BJ (cell line): ENCODE results near the gene UAP1. TPM values are rescaled to one million over a fixed set of nuclear protein-coding genes. Genes with fewer than 3 reads are reported as not detected.

Experiments used
- CTCF ChIA-PET: fragments of 350-600 bp; formaldehyde crosslinking; extraction: SDS; loops from one replicate; lab custom pipeline; 2021; ENCODE audit warnings: antibody characterized with exemption, inconsistent platforms; lab: Yijun Ruan, JAX
- POLR2A ChIA-PET: fragments of 300-600 bp; sonication (Branson Sonifier 250); formaldehyde crosslinking; extraction: SDS; loops from one replicate; lab custom pipeline; 2021; ENCODE audit warnings: antibody characterized with exemption; lab: Charles Lee
- DNase-seq: peaks from one replicate; pipeline ENCODE4 v3.0.0-alpha.2; 2011; ENCODE audit warnings: low read depth
- H3K27me3 ChIP-seq: 2 replicates; pipeline ENCODE4 v1.6.0; 2011; ENCODE audit warnings: low read length; ENCODE audit not compliant: control insufficient read depth, insufficient read depth
- H3K36me3 ChIP-seq: 2 replicates; pipeline ENCODE4 v1.5.1; 2011; ENCODE audit warnings: low read length; ENCODE audit not compliant: control insufficient read depth, insufficient read depth
- H3K4me3 ChIP-seq: 2 replicates; pipeline ENCODE4 v1.5.1; 2011; ENCODE audit warnings: low read depth, mild to moderate bottlenecking, control low read depth, low read length
- CTCF ChIP-seq: IDR thresholded peaks from 2 replicates; pipeline ENCODE4 v1.5.1; 2011; ENCODE audit warnings: low read depth, mild to moderate bottlenecking, control low read depth, inconsistent platforms, low read length, moderate library complexity; ENCODE audit not compliant: insufficient read depth
- polyA plus RNA-seq: library from polyadenylated mRNA; depleted of rRNA; stranded (reverse); fragments of >200 nt; gene quantifications from 2 replicates; pipeline ENCODE4 v1.2.3, GENCODE V29; 2011

The UAP1 gene
- polyA plus RNA-seq, 1 experiment: 33.6 TPM

DNA sequence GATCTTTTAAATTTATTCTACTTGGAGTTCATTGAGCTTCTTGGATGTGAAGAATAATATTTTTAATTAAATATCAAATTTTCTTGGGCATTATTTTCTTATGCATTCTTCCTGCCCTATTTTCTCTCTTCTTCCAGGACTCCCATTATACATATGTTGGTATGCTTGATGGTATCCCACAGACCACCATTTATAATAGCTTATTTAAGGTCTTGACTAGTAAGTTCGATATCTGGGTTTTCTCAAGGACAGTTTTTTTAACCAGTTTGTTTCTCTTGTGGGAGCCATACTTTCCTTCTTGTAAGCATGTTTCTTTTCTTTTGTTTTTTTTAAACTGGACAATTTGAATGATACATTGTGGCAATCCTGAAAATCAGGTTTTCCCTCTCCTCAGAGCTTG, 55.3 kb downstream of the UAP1 start:
- CTCF ChIA-PET: interaction anchor here (0.6 to 2.1 kb wide), 2 partner anchors 183 to 199 kb away, joined by 3 to 6 read pairs; no protein-coding TSS in a partner anchor
- H3K27me3 ChIP-seq: no peaks in the 10 kb centered on the region
- no peaks in the 10 kb centered on the region for H3K36me3 ChIP-seq
- H3K4me3 ChIP-seq: no peak overlapping the region
- no peak for DNase-seq
- no peak for TF ChIP-seq CTCF
- POLR2A ChIA-PET: no interaction called here

DNA sequence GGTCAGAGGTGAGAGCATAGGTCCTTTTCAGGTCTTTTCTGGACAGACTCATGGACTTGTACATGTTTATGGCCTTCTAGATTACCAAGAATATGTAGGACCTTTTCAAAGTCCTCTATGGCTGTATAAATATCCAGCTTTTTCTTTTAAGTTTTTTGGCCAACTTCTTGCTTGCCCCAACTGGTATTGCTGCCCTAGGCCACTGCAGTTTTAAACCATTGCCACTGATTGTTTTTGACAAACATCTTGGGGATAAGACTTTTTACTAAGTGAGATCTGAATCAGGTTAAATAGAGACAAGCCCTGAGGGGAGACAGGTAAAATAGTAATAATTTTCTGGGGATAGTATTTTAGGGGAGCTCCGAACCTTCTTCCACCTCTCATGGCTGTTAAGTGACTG, 56.0 kb downstream of the UAP1 start:
- CTCF ChIA-PET: interaction anchor here (2.1 kb wide), 1 partner anchor 183 kb away, joined by 6 read pairs; no protein-coding TSS in a partner anchor
- no peaks in the 10 kb centered on the region for H3K36me3 ChIP-seq
- DNase-seq: no peak
- H3K27me3 ChIP-seq: no peaks in the 10 kb centered on the region
- H3K4me3 ChIP-seq: no peak overlapping the region
- TF ChIP-seq CTCF: no peak
- POLR2A ChIA-PET: no interaction called here

DNA sequence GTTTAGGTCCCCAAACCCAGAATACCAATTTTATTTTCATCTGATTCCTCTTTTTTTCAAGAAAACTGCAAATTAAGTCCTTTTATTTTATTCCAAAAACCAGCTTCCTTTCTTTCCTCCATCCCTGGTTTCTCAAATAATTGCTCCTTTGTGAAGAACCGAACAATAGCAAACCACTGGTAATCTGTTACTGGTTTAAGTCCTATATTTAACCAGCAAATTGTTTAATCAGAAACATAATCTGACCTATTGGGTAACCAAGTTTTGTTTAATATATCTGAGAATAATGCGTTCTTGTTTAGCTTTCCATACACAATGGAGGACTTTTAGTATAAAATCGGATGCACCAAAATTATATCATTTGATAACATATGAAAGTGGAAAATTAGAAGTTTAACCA, 57.6 kb downstream of the UAP1 start:
- CTCF ChIA-PET: interaction anchor here (1.4 kb wide), 1 partner anchor 181 kb away, joined by 4 read pairs; no protein-coding TSS in a partner anchor
- TF ChIP-seq CTCF: no peak

DNA sequence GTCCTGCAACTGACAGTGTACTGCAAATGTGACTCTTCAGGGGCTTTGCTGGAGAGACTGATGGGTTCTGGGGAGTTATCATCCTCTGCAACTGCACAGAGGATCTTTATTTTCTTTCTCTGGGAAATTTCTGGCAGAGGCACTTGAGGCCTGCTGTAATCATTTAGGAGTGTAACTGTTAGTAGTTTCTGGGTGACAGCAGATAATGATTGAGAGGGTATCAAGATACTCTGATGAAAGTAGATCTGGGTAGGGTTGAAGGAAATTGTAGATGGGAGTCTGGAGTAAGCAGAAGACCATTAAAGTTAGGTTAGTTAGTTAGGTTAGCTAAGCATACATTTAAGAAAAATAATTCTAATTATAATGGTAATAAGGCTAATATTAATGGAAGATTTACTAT, 59.7 kb downstream of the UAP1 start:
- H3K36me3 ChIP-seq: no peaks in the 10 kb centered on the region
- no peak for TF ChIP-seq CTCF
- H3K27me3 ChIP-seq: no peaks in the 10 kb centered on the region
- POLR2A ChIA-PET: no interaction called here
- H3K4me3 ChIP-seq: no peak overlapping the region
- CTCF ChIA-PET: interaction anchor here (3.6 kb wide), 1 partner anchor 8 kb away, joined by 16 read pairs; no protein-coding TSS in a partner anchor
- DNase-seq: no peak

More for the DNA sequence above, 57.6 kb downstream of the UAP1 start:
- H3K36me3 ChIP-seq: no peaks in the 10 kb centered on the region
- H3K27me3 ChIP-seq: no peaks in the 10 kb centered on the region
- DNase-seq: no peak
- no peak overlapping the region for H3K4me3 ChIP-seq
- POLR2A ChIA-PET: interaction anchor here (0.7 kb wide), 1 partner anchor 10 kb away, joined by 5 read pairs; no protein-coding TSS in a partner anchor

DNA sequence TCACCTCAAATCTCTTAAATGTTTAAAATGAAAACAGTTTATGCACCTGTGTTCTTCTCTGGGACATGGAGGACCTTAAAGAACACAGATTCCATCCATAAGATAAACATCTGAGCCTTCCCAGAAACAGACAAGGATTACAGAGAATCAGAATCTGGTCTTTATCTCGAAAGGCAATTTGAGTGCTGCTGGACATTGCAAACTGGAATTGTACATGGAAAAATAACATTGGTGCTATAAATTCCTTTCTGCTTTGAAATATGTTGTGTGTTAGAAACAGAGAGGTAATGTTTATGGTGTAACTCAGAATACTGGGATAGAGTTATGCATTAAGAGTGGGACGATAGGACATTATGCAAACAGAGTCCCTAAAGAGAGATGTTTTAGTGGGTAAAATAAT, 64.2 kb downstream of the UAP1 start:
- Histone ChIP-seq H3K36me3 (no peaks in the 10 kb centered on the region), H3K4me3 (no peak overlapping the region), H3K27me3 (no peaks in the 10 kb centered on the region)
- CTCF ChIA-PET: interaction anchor here (0.6 to 1.2 kb wide), 3 partner anchors 11 to 464 kb away, joined by 5 to 7 read pairs (median 6); no protein-coding TSS in a partner anchor
- no peak for TF ChIP-seq CTCF
- POLR2A ChIA-PET: no interaction called here
- no peak for DNase-seq
